8988T (cell line): ENCODE results near the gene PRKACA.
A peak's percentile ranks its signal among the peaks of the same experiment; 100 is the strongest.
"Not testable (repeated sequence)": the region's sequence is repeated elsewhere in the genome, so short reads cannot be mapped to it uniquely, and the experiment has no call there.

Experiments
- DNase-seq: peaks from one replicate; pipeline ENCODE4 v3.0.0; 2011

Gene PRKACA

GRCh38 chr19:14147797-14148605, 30.4 kb upstream of the PRKACA start:
- DNase-seq = peak; percentile 84

GRCh38 chr19:14146789-14147216, 29.2 kb upstream of the PRKACA start:
- DNase-seq = no peak

- not testable (repeated sequence) for DNase-seq
Measured at GRCh38 chr19:14146169-14146568, 28.6 kb upstream of the PRKACA start.

- no peak for DNase-seq
Measured at GRCh38 chr19:14145381-14145780, 27.8 kb upstream of the PRKACA start.

GRCh38 chr19:14142262-14143190, 25.0 kb upstream of the PRKACA start:
- DNase-seq = no peak

- DNase-seq = no peak
Measured at GRCh38 chr19:14141041-14141440, 23.5 kb upstream of the PRKACA start.

- no peak for DNase-seq
Measured at GRCh38 chr19:14139944-14140343, 22.4 kb upstream of the PRKACA start.

GRCh38 chr19:14138576-14139265, 21.2 kb upstream of the PRKACA start:
- DNase-seq = no peak

- DNase-seq = peak; percentile 77
Measured at GRCh38 chr19:14136509-14137281, 19.1 kb upstream of the PRKACA start, which contains the start of gene ASF1B. Gene ASF1B (minus strand): TSS chr19:14136589. CDS start chr19:14136456, 133 bp downstream.

- no peak for DNase-seq
Measured at GRCh38 chr19:14135985-14136508, 18.5 kb upstream of the PRKACA start.

- no peak for DNase-seq
Measured at GRCh38 chr19:14135355-14135754, 17.8 kb upstream of the PRKACA start.

- DNase-seq = no peak
Measured at GRCh38 chr19:14127929-14128509, 10.5 kb upstream of the PRKACA start.

GRCh38 chr19:14127176-14127575, 9.6 kb upstream of the PRKACA start:
- DNase-seq = no peak

- DNase-seq = no peak
Measured at GRCh38 chr19:14122924-14123323, 5.4 kb upstream of the PRKACA start.

GRCh38 chr19:14120497-14120780, 2.9 kb upstream of the PRKACA start:
- DNase-seq = no peak

GRCh38 chr19:14119644-14120496, 2.3 kb upstream of the PRKACA start:
- no peak for DNase-seq

- no peak for DNase-seq
Measured at GRCh38 chr19:14119146-14119545, 1.6 kb upstream of the PRKACA start.

- no peak for DNase-seq
Measured at GRCh38 chr19:14118165-14119051, 846 bp upstream of the PRKACA start.

GRCh38 chr19:14116918-14117578, 514 bp downstream of the PRKACA start:
- no peak for DNase-seq
